Common myeloid progenitor, CD34-positive (primary cell): ENCODE measurements around the gene DNAJB11. TPM values are rescaled to one million over a fixed set of nuclear protein-coding genes. Genes with fewer than 3 reads are reported as not detected.

ENCODE experiments used
- CTCF ChIA-PET: fragments of 350-600 bp; sonication (Branson Sonifier 250); formaldehyde crosslinking; loops from one replicate; lab custom pipeline; 2021; ENCODE audit warnings: antibody characterized with exemption; lab: Charles Lee
- POLR2A ChIA-PET: fragments of 350-600 bp; sonication (Branson Sonifier 250); formaldehyde crosslinking; loops from one replicate; lab custom pipeline; 2021; ENCODE audit warnings: antibody characterized with exemption; lab: Charles Lee
- DNase-seq, 3 donors: peaks; one replicate each; pipeline versions ENCODE4 v3.0.0 to v3.0.0-alpha.2; 2013
- H3K27ac ChIP-seq, 2 experiments: 1 replicate in 1 of 2; 2 replicates in 1 of 2; pipeline ENCODE4 v1.7.0; 2013; ENCODE audit warnings: inconsistent platforms in 2 of 2, low read length in 2 of 2, mild to moderate bottlenecking in 2 of 2, low read depth in 1 of 2, moderate library complexity in 1 of 2; ENCODE audit not compliant: severe bottlenecking in 2 of 2, insufficient read depth in 1 of 2, poor library complexity in 1 of 2
- H3K27me3 ChIP-seq, 5 experiments: replicated peaks in 2 of 5; 1 replicate in 3 of 5; 2 replicates in 2 of 5; pipeline versions ENCODE4 v1.6.1 to v1.7.0; 2013; ENCODE audit warnings: low read length in 4 of 5, mild to moderate bottlenecking in 2 of 5, moderate library complexity in 2 of 5, inconsistent platforms in 1 of 5; ENCODE audit not compliant: insufficient read depth in 5 of 5, control insufficient read depth in 4 of 5
- H3K36me3 ChIP-seq, 4 experiments: 1 replicate in 2 of 4; 2 replicates in 2 of 4; pipeline versions ENCODE4 v1.6.1 to v1.7.0; 2013; ENCODE audit warnings: low read length in 3 of 4, control low read depth in 1 of 4, mild to moderate bottlenecking in 1 of 4; ENCODE audit not compliant: control insufficient read depth in 4 of 4, insufficient read depth in 4 of 4
- H3K4me1 ChIP-seq, 4 experiments: 1 replicate in 3 of 4; 2 replicates in 1 of 4; pipeline versions ENCODE4 v1.6.1 to v1.7.1; 2013; ENCODE audit warnings: low read length in 3 of 4, mild to moderate bottlenecking in 3 of 4, control low read depth in 1 of 4, inconsistent platforms in 1 of 4, moderate library complexity in 1 of 4; ENCODE audit not compliant: control insufficient read depth in 4 of 4, insufficient read depth in 4 of 4; ENCODE audit errors: control extremely low read depth in 1 of 4
- H3K4me3 ChIP-seq, 7 experiments: 1 replicate in 4 of 7; 2 replicates in 3 of 7; pipeline versions ENCODE4 v1.5.1 to v1.7.0; 2013; ENCODE audit warnings: mild to moderate bottlenecking in 7 of 7, low read length in 6 of 7, moderate library complexity in 6 of 7, inconsistent platforms in 2 of 7, low read depth in 2 of 7, control low read depth in 1 of 7; ENCODE audit not compliant: insufficient read depth in 4 of 7, control insufficient read depth in 1 of 7; ENCODE audit errors: extremely low read depth in 1 of 7
- H3K9me3 ChIP-seq, 5 experiments: 1 replicate in 4 of 5; 2 replicates in 1 of 5; pipeline versions ENCODE4 v1.6.1 to v1.7.1; 2013; ENCODE audit warnings: low read length in 4 of 5, mild to moderate bottlenecking in 2 of 5, inconsistent platforms in 1 of 5, low read depth in 1 of 5, moderate library complexity in 1 of 5; ENCODE audit not compliant: control insufficient read depth in 4 of 5, insufficient read depth in 2 of 5; ENCODE audit errors: control extremely low read depth in 1 of 5
- WGBS: methylation state at CpG from one replicate; pipeline ENCODE4 v1.1.5; 2013; ENCODE audit not compliant: insufficient coverage; 5-methylcytosine and 5-hydroxymethylcytosine counted together
- polyA plus RNA-seq: library from polyadenylated mRNA; unstranded; fragments of 120-200 nt; gene quantifications from one replicate; pipeline ENCODE4 v1.2.1, GENCODE V29; 2013

The DNAJB11 gene
- 141 TPM for polyA plus RNA-seq

- H3K36me3 ChIP-seq = peaks cover 5 to 18% (median 8%) of the 10 kb centered on the region in 4 experiments
- peak within 1 kb of the TSS; percentile 99 to 100 for H3K27ac ChIP-seq
- peak within 1 kb of the TSS; percentile 85 to 99 (median 89) for H3K4me3 ChIP-seq
- peaks cover 24 to 39% (median 33%) of the 10 kb centered on the region in 4 experiments for H3K4me1 ChIP-seq
- ChIA-PET CTCF (interaction anchor here (0.7 to 4.1 kb wide), 7 partner anchors 11 to 627 kb away, joined by 3 to 19 read pairs (median 4); no protein-coding TSS in a partner anchor), POLR2A (interaction anchor here (0.8 to 1.7 kb wide), 4 partner anchors 12 to 213 kb away, joined by 3 to 9 read pairs (median 6); partner anchors contain the start of gene EIF4A2)
- no peaks in the 10 kb centered on the region for H3K27me3 ChIP-seq
- no peaks in the 10 kb centered on the region for H3K9me3 ChIP-seq
- peak; percentile 100 for DNase-seq
- WGBS = under 1% methylated on average over 46 of the region's 59 CpGs
Measured at GRCh38 chr3:186570096-186570940, at the start of gene DNAJB11. Gene DNAJB11 (plus strand): TSS chr3:186570720. CDS start chr3:186570898, 178 bp downstream.

- no peak overlapping the region for H3K4me3 ChIP-seq
- ChIA-PET CTCF (interaction anchor here (1.5 to 6.0 kb wide), 4 partner anchors 8 to 158 kb away, joined by 3 to 46 read pairs (median 40); no protein-coding TSS in a partner anchor), POLR2A (interaction anchor here (0.9 kb wide), 1 partner anchor 8 kb away, joined by 3 read pairs; no protein-coding TSS in a partner anchor)
- H3K9me3 ChIP-seq = peaks cover 0 to 7% (median 0%) of the 10 kb centered on the region in 5 experiments
- no peaks in the 10 kb centered on the region for H3K36me3 ChIP-seq
- no peak for DNase-seq
- peaks cover 14 to 69% (median 44%) of the 10 kb centered on the region in 4 experiments for H3K4me1 ChIP-seq
- peak overlapping the region in 1 of 2 experiments; percentile 5 for H3K27ac ChIP-seq
- H3K27me3 ChIP-seq = no peaks in the 10 kb centered on the region
- WGBS = 94% methylated on average over 10 of the region's 10 CpGs
Measured at GRCh38 chr3:186520957-186521842, 49.3 kb upstream of the DNAJB11 start.

- ChIA-PET POLR2A (no interaction called here), CTCF (interaction anchor here (1.0 kb wide), 1 partner anchor 17 kb away, joined by 3 read pairs; no protein-coding TSS in a partner anchor)
- Histone ChIP-seq H3K27ac (no peak overlapping the region), H3K9me3 (peaks cover 0 to 3% (median 0%) of the 10 kb centered on the region in 5 experiments), H3K4me3 (no peak overlapping the region), H3K36me3 (no peaks in the 10 kb centered on the region), H3K4me1 (peaks cover 8 to 64% (median 43%) of the 10 kb centered on the region in 4 experiments), H3K27me3 (no peaks in the 10 kb centered on the region)
- no peak for DNase-seq
- WGBS = 98% methylated on average over 5 of the region's 6 CpGs
Measured at GRCh38 chr3:186523022-186523421, 47.5 kb upstream of the DNAJB11 start.

GRCh38 chr3:186523434-186523833, 47.1 kb upstream of the DNAJB11 start:
- ChIA-PET CTCF (interaction anchor here (1.0 kb wide), 1 partner anchor 16 kb away, joined by 3 read pairs; no protein-coding TSS in a partner anchor), POLR2A (no interaction called here)
- no peak for DNase-seq
- no peak overlapping the region for H3K4me3 ChIP-seq
- no peak overlapping the region for H3K27ac ChIP-seq
- no peaks in the 10 kb centered on the region for H3K36me3 ChIP-seq
- WGBS = 100% methylated on average over 2 of the region's 2 CpGs
- no peaks in the 10 kb centered on the region for H3K27me3 ChIP-seq
- peaks cover 5 to 64% (median 43%) of the 10 kb centered on the region in 4 experiments for H3K4me1 ChIP-seq
- H3K9me3 ChIP-seq = peaks cover 0 to 4% (median 0%) of the 10 kb centered on the region in 5 experiments

DNA sequence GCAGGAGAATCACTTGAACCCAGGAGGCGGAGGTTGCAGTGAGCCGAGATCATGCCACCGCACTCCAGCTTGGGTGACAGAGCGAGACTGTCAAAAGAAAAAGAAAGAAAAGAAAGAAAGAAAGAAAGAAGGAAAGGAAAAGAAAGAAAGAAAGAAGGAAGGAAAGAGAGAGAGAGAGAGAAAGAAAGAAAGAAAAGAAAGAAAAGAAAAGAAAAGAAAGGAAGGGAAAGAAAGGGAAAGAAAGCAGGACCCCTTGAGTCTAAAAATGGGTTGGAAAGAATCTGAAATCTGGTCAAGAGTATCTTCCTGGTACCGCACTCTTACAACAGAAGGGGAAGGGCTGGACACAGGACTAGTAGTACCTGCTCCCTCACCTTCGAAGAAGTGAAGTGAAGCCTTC, 45.9 kb upstream of the DNAJB11 start:
- ChIA-PET POLR2A (no interaction called here), CTCF (interaction anchor here (0.6 to 1.5 kb wide), 4 partner anchors 14 to 257 kb away, joined by 3 read pairs; no protein-coding TSS in a partner anchor)
- H3K27ac ChIP-seq = no peak overlapping the region
- no peaks in the 10 kb centered on the region for H3K36me3 ChIP-seq
- no peak overlapping the region for H3K4me3 ChIP-seq
- 96% methylated on average over 5 of the region's 6 CpGs for WGBS
- no peak for DNase-seq
- H3K27me3 ChIP-seq = no peaks in the 10 kb centered on the region
- peaks cover 0 to 4% (median 0%) of the 10 kb centered on the region in 5 experiments for H3K9me3 ChIP-seq
- H3K4me1 ChIP-seq = peaks cover 2 to 64% (median 44%) of the 10 kb centered on the region in 4 experiments

DNA sequence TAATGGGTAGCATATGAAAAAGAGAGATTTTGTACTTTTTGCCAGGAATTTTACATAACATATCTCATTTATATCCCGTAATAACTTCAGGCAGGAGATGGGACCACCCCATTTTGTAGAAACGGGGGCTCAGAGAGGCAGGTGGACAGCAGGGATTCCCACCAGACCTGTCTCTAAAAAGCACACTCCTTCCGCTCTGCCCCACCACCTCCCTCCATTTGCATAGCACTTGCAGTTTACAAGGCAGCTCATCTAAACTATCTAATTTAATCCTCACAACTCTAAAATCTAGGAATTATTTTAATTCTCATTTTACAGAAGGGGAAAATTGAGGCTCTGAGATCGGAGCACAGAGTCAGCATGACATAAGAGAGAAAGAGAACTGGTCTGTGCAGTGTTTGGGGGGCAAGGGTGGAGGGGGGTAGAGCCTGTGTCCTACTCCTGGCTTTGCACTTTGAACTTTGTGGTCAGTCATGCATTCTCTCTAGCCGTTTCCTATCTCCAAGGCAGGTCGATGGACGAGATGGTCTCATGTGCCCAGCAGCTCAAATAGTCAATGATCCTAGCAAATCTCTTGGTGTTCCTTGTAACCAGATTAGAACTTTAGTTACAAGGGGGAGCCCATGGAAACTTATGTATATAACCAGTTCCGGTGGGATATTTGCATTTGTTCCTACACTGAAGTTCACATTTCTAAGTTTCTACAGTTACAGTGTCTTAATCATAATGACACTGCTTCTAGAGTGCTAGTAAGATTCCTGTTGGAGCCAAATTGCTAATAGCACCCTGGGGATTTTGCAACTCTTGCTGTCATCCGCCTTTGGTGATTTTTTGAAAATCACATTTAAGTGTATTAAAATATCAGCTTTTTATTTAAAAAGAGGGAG, 44.9 kb upstream of the DNAJB11 start:
- CTCF ChIA-PET = interaction anchor here (0.6 to 1.8 kb wide), 8 partner anchors 8 to 557 kb away, joined by 3 to 6 read pairs (median 3); no protein-coding TSS in a partner anchor

More for the DNA sequence above, 44.9 kb upstream of the DNAJB11 start:
- Histone ChIP-seq H3K4me3 (no peak overlapping the region), H3K4me1 (peaks cover 5 to 64% (median 44%) of the 10 kb centered on the region in 4 experiments), H3K9me3 (peaks cover 0 to 4% (median 0%) of the 10 kb centered on the region in 5 experiments), H3K27ac (no peak overlapping the region), H3K36me3 (no peaks in the 10 kb centered on the region), H3K27me3 (no peaks in the 10 kb centered on the region)
- POLR2A ChIA-PET = interaction anchor here (0.6 to 1.6 kb wide), 2 partner anchors 10 to 42 kb away, joined by 3 read pairs; partner anchors contain the start of gene TBCCD1
- DNase-seq = no peak
- 99% methylated on average over 5 of the region's 9 CpGs for WGBS
